IPS DF 6.9 (cell line): ENCODE results near the gene LRTM1.

Experiments
- DNase-seq: peaks from one replicate; pipeline ENCODE4 v3.0.0-alpha.2; 2013; ENCODE audit warnings: low read depth, low spot score
- H3K27ac ChIP-seq: one replicate; pipeline ENCODE4 v1.5.1; 2013; ENCODE audit warnings: low read length, control low read depth
- H3K27me3 ChIP-seq: 2 replicates; pipeline ENCODE4 v1.6.1; 2013; ENCODE audit warnings: mild to moderate bottlenecking, low read length; ENCODE audit not compliant: control insufficient read depth, insufficient read depth
- H3K36me3 ChIP-seq: 2 replicates; pipeline ENCODE4 v1.6.1; 2013; ENCODE audit warnings: low read length; ENCODE audit not compliant: control insufficient read depth, insufficient read depth
- H3K4me1 ChIP-seq: 2 replicates; pipeline ENCODE4 v1.6.1; 2013; ENCODE audit warnings: low read length; ENCODE audit not compliant: control insufficient read depth, insufficient read depth
- H3K4me3 ChIP-seq: 2 replicates; pipeline ENCODE4 v1.5.1; 2013; ENCODE audit warnings: mild to moderate bottlenecking, low read length
- H3K9me3 ChIP-seq: 2 replicates; pipeline ENCODE4 v1.6.1; 2013; ENCODE audit warnings: low read length, inconsistent platforms; ENCODE audit not compliant: control insufficient read depth, insufficient read depth
- WGBS: extraction: QIAGEN DNeasy Blood & Tissue Kit; methylation state at CpG from one replicate; pipeline ENCODE4 v1.1.7; 2013; ENCODE audit warnings: mixed read lengths, missing lambda C conversion rate; ENCODE audit not compliant: insufficient read length, insufficient coverage; 5-methylcytosine and 5-hydroxymethylcytosine counted together

Gene LRTM1

GRCh38 chr3:54897028-54897711, 30.7 kb downstream of the LRTM1 start:
- Histone ChIP-seq H3K4me1 (no peaks in the 10 kb centered on the region), H3K9me3 (no peaks in the 10 kb centered on the region), H3K27ac (no peak overlapping the region), H3K36me3 (no peaks in the 10 kb centered on the region), H3K4me3 (no peak overlapping the region), H3K27me3 (no peaks in the 10 kb centered on the region)
- DNase-seq, result no peak
- WGBS, result no CpG with 5 or more reads among the region's 3 CpGs

- Histone ChIP-seq H3K27me3 (no peaks in the 10 kb centered on the region), H3K27ac (no peak overlapping the region), H3K9me3 (no peaks in the 10 kb centered on the region), H3K4me3 (no peak overlapping the region), H3K36me3 (no peaks in the 10 kb centered on the region), H3K4me1 (no peaks in the 10 kb centered on the region)
- no peak for DNase-seq
- WGBS, result no CpG with 5 or more reads among the region's 4 CpGs
Measured at GRCh38 chr3:54895613-54896012, 32.2 kb downstream of the LRTM1 start.

- Histone ChIP-seq H3K4me3 (no peak overlapping the region), H3K27me3 (no peaks in the 10 kb centered on the region), H3K27ac (no peak overlapping the region), H3K4me1 (no peaks in the 10 kb centered on the region), H3K36me3 (no peaks in the 10 kb centered on the region; the same call in 1 of the 2 replicates), H3K9me3 (no peaks in the 10 kb centered on the region)
- WGBS, result no CpG with 5 or more reads among the region's 2 CpGs
- DNase-seq, result no peak
Measured at GRCh38 chr3:54892168-54892567, 35.7 kb downstream of the LRTM1 start.

GRCh38 chr3:54891540-54891897, 36.3 kb downstream of the LRTM1 start:
- H3K27ac ChIP-seq, result no peak overlapping the region
- no peak for DNase-seq
- no peaks in the 10 kb centered on the region for H3K4me1 ChIP-seq
- no peaks in the 10 kb centered on the region for H3K27me3 ChIP-seq
- WGBS, result no CpG with 5 or more reads among the region's 5 CpGs
- no peak overlapping the region for H3K4me3 ChIP-seq
- H3K9me3 ChIP-seq, result no peaks in the 10 kb centered on the region
- H3K36me3 ChIP-seq, result no peaks in the 10 kb centered on the region; the same call in 1 of the 2 replicates

- no peak for DNase-seq
- no CpG with 5 or more reads among the region's 3 CpGs for WGBS
- Histone ChIP-seq H3K9me3 (no peaks in the 10 kb centered on the region), H3K4me1 (no peaks in the 10 kb centered on the region), H3K27ac (no peak overlapping the region), H3K4me3 (no peak overlapping the region), H3K36me3 (no peaks in the 10 kb centered on the region; the same call in 1 of the 2 replicates), H3K27me3 (no peaks in the 10 kb centered on the region)
Measured at GRCh38 chr3:54889731-54890130, 38.1 kb downstream of the LRTM1 start.

- DNase-seq, result no peak
- H3K9me3 ChIP-seq, result no peaks in the 10 kb centered on the region
- no CpG with 5 or more reads among the region's 1 CpG for WGBS
- H3K27me3 ChIP-seq, result no peaks in the 10 kb centered on the region
- H3K27ac ChIP-seq, result no peak overlapping the region
- H3K4me3 ChIP-seq, result no peak overlapping the region
- H3K36me3 ChIP-seq, result no peaks in the 10 kb centered on the region; the same call in 1 of the 2 replicates
- no peaks in the 10 kb centered on the region for H3K4me1 ChIP-seq
Measured at GRCh38 chr3:54888873-54889272, 39.0 kb downstream of the LRTM1 start.

- Histone ChIP-seq H3K4me1 (no peaks in the 10 kb centered on the region), H3K27me3 (no peaks in the 10 kb centered on the region), H3K4me3 (no peak overlapping the region), H3K9me3 (no peaks in the 10 kb centered on the region), H3K27ac (no peak overlapping the region), H3K36me3 (no peaks in the 10 kb centered on the region; the same call in 1 of the 2 replicates)
- no peak for DNase-seq
- no CpG with 5 or more reads among the region's 9 CpGs for WGBS
Measured at GRCh38 chr3:54888162-54888561, 39.7 kb downstream of the LRTM1 start.

- no peak overlapping the region for H3K27ac ChIP-seq
- no peak for DNase-seq
Measured at GRCh38 chr3:54882129-54882833, 45.6 kb downstream of the LRTM1 start.

GRCh38 chr3:54878145-54878544, 49.7 kb downstream of the LRTM1 start:
- no peak for DNase-seq
- no peaks in the 10 kb centered on the region for H3K36me3 ChIP-seq
- WGBS, result no CpG with 5 or more reads among the region's 7 CpGs
- H3K9me3 ChIP-seq, result no peaks in the 10 kb centered on the region
- H3K27me3 ChIP-seq, result no peaks in the 10 kb centered on the region
- peaks cover 3% of the 10 kb centered on the region; the same call in 1 of the 2 replicates for H3K4me1 ChIP-seq
- H3K27ac ChIP-seq, result no peak overlapping the region
- no peak overlapping the region for H3K4me3 ChIP-seq

More at GRCh38 chr3:54882129-54882833, 45.6 kb downstream of the LRTM1 start:
- Histone ChIP-seq H3K27me3 (no peaks in the 10 kb centered on the region), H3K4me3 (no peak overlapping the region), H3K36me3 (no peaks in the 10 kb centered on the region), H3K4me1 (no peaks in the 10 kb centered on the region), H3K9me3 (no peaks in the 10 kb centered on the region)
- WGBS, result no CpG with 5 or more reads among the region's 3 CpGs

- Histone ChIP-seq H3K36me3 (no peaks in the 10 kb centered on the region), H3K27me3 (no peaks in the 10 kb centered on the region), H3K9me3 (no peaks in the 10 kb centered on the region), H3K4me3 (no peak overlapping the region), H3K27ac (no peak overlapping the region), H3K4me1 (peaks cover 3% of the 10 kb centered on the region; the same call in 1 of the 2 replicates)
- WGBS, result no CpG with 5 or more reads among the region's 4 CpGs
- no peak for DNase-seq
Measured at GRCh38 chr3:54877730-54878129, 50.1 kb downstream of the LRTM1 start.
